Esophagus squamous epithelium (tissue), 5 donors: ENCODE measurements around the gene CNTN1. TPM values are rescaled to one million over a fixed set of nuclear protein-coding genes. Genes with fewer than 3 reads are reported as not detected.

Source experiments
- DNase-seq: peaks from one replicate; lab custom pipeline; 2025; lab: John Stamatoyannopoulos, UW
- H3K27ac ChIP-seq, 4 donors: fragments of 200-600 bp; sonication (generic); one replicate each; pipeline ENCODE4 v1.5.1; 2016 to 2019; ENCODE audit warnings: mild to moderate bottlenecking in 1 of 4
- H3K27me3 ChIP-seq, 4 donors: fragments of 200-600 bp; sonication (generic); 1 replicate in 3 of 4; 2 replicates in 1 of 4; pipeline versions ENCODE4 v1.5.1 to v1.6.0; 2017 to 2021; ENCODE audit warnings: antibody characterized with exemption in 1 of 4
- H3K36me3 ChIP-seq, 3 donors: fragments of 200-600 bp; sonication (generic); one replicate each; pipeline ENCODE4 v1.5.1; 2016 to 2019
- H3K4me1 ChIP-seq, 3 donors: fragments of 200-600 bp; sonication (generic); one replicate each; pipeline ENCODE4 v1.5.1; 2017 to 2019
- H3K4me3 ChIP-seq, 4 donors: fragments of 200-600 bp; sonication (generic); 1 replicate in 3 of 4; 2 replicates in 1 of 4; pipeline ENCODE4 v1.5.1; 2016 to 2019; ENCODE audit warnings: mild to moderate bottlenecking in 2 of 4, moderate library complexity in 1 of 4
- H3K9me3 ChIP-seq, 3 donors: fragments of 200-600 bp; sonication (generic); one replicate each; pipeline ENCODE4 v1.5.1; 2016 to 2019
- CTCF ChIP-seq, 6 experiments: fragments of 450-650 bp in 4 of 6; fragments of 200-600 bp in 2 of 6; sonication (generic) in 2 of 6; IDR thresholded peaks; one replicate each; pipeline ENCODE4 v1.5.1; 2016 to 2019; ENCODE audit warnings: antibody characterized with exemption in 6 of 6, mild to moderate bottlenecking in 4 of 6, moderate library complexity in 4 of 6
- POLR2A ChIP-seq, 4 donors: fragments of 450-650 bp; IDR thresholded peaks; one replicate each; pipeline ENCODE4 v1.6.1; 2017; ENCODE audit warnings: antibody characterized with exemption in 4 of 4, mild to moderate bottlenecking in 4 of 4, moderate library complexity in 3 of 4
- WGBS, 2 donors: methylation state at CpG; one replicate each; pipeline ENCODE4 v1.1.5; 2018; 5-methylcytosine and 5-hydroxymethylcytosine counted together
- intact Hi-C: fragments of 100-400 bp; cut with DNase I; formaldehyde crosslinking; loops from one replicate; pipeline ENCODE4 v1.15.0; 2022
- total RNA-seq, 4 donors: library from RNA; depleted of rRNA; stranded (reverse); fragments of >200 nt; gene quantifications; one replicate each; pipeline ENCODE4 v1.1.0, GENCODE V29; 2016
- donor health status: DM: yes; HTN: yes; CAD: no.

CNTN1 gene
- total RNA-seq, 4 donors from 2014 or later, result 0.83 to 15.7 (median 5.8) TPM

- DNase-seq, result no peak
- Histone ChIP-seq H3K4me3 (no peak overlapping the region), H3K36me3 (no peaks in the 10 kb centered on the region), H3K9me3 (no peaks in the 10 kb centered on the region), H3K4me1 (no peaks in the 10 kb centered on the region), H3K27ac (no peak overlapping the region), H3K27me3 (no peaks in the 10 kb centered on the region)
- TF ChIP-seq CTCF (IDR thresholded peaks at IDR 0.05) (no peak), POLR2A (IDR thresholded peaks at IDR 0.05) (no peak)
- intact Hi-C loops, result no loop called here
- 23 to 53% methylated on average over 2 of the region's 2 CpGs for WGBS, 2 donors
Observed at GRCh38 chr12:40820794-40821484, 128.7 kb downstream of the CNTN1 start.

GRCh38 chr12:40825156-40825555 lies 132.9 kb downstream of the CNTN1 start:
- intact Hi-C loops, result no loop called here
- Histone ChIP-seq H3K36me3 (no peaks in the 10 kb centered on the region), H3K9me3 (no peaks in the 10 kb centered on the region), H3K27me3 (no peaks in the 10 kb centered on the region), H3K4me1 (no peaks in the 10 kb centered on the region), H3K27ac (no peak overlapping the region), H3K4me3 (no peak overlapping the region)
- no peak for TF ChIP-seq POLR2A (IDR thresholded peaks at IDR 0.05)
- no peak for TF ChIP-seq CTCF (IDR thresholded peaks at IDR 0.05)
- DNase-seq, result no peak

- Histone ChIP-seq H3K36me3 (no peaks in the 10 kb centered on the region), H3K4me1 (no peaks in the 10 kb centered on the region), H3K4me3 (no peak overlapping the region), H3K27ac (no peak overlapping the region), H3K27me3 (no peaks in the 10 kb centered on the region), H3K9me3 (no peaks in the 10 kb centered on the region)
- no peak for DNase-seq
- intact Hi-C loops, result no loop called here
- no peak for TF ChIP-seq POLR2A (IDR thresholded peaks at IDR 0.05)
- TF ChIP-seq CTCF (IDR thresholded peaks at IDR 0.05), result no peak
- 58 to 61% methylated on average over 15 to 16 of the region's 17 CpGs for WGBS, 2 donors
Observed at GRCh38 chr12:40827683-40828592, 135.7 kb downstream of the CNTN1 start.

GRCh38 chr12:40828593-40828990 lies 136.4 kb downstream of the CNTN1 start:
- intact Hi-C loops, result no loop called here
- no peak overlapping the region for H3K4me3 ChIP-seq
- WGBS, 2 donors, result 84 to 90% methylated on average over 5 of the region's 5 CpGs
- no peaks in the 10 kb centered on the region for H3K36me3 ChIP-seq
- no peaks in the 10 kb centered on the region for H3K4me1 ChIP-seq
- DNase-seq, result no peak
- H3K27me3 ChIP-seq, result no peaks in the 10 kb centered on the region
- H3K27ac ChIP-seq, result no peak overlapping the region
- H3K9me3 ChIP-seq, result no peaks in the 10 kb centered on the region
- no peak for TF ChIP-seq CTCF (IDR thresholded peaks at IDR 0.05)
- TF ChIP-seq POLR2A (IDR thresholded peaks at IDR 0.05), result no peak

- 9 to 10% methylated on average over 1 of the region's 1 CpG for WGBS, 2 donors
- H3K4me3 ChIP-seq, result no peak overlapping the region
- no peaks in the 10 kb centered on the region for H3K4me1 ChIP-seq
- H3K27me3 ChIP-seq, result no peaks in the 10 kb centered on the region
- H3K9me3 ChIP-seq, result no peaks in the 10 kb centered on the region
- no peak overlapping the region for H3K27ac ChIP-seq
- DNase-seq, result no peak
- intact Hi-C loops, result no loop called here
- H3K36me3 ChIP-seq, result no peaks in the 10 kb centered on the region
- TF ChIP-seq CTCF (IDR thresholded peaks at IDR 0.05), result no peak
- no peak for TF ChIP-seq POLR2A (IDR thresholded peaks at IDR 0.05)
Observed at GRCh38 chr12:40829738-40830144, 137.5 kb downstream of the CNTN1 start.
